GM19240 (cell line): Measurements from ENCODE around the gene TNS3.

Source experiments
- DNase-seq: peaks from one replicate; pipeline ENCODE4 v3.0.0; 2011; ENCODE audit warnings: low spot score; ENCODE audit not compliant: insufficient read length

TNS3 gene

DNA sequence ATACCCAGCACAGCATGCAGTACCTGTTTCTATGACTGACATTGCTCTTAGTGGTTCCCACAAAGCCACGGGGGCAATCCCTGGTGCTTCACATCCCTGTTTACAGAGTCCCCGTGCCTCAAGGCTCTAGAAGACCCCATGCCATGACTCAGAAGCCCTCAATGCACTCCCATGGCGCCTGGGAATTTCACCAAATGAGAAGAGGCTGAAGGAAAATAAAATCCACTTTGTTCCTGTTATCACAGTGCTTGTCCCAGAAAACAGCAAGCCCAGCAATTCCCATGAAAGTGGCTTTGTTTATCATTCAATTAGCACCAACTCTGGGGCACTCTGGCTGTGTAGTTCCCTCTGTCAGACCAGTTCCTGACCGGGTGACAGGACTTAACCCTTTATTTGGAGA, 268.3 kb downstream of the TNS3 start:
- no peak for DNase-seq

DNA sequence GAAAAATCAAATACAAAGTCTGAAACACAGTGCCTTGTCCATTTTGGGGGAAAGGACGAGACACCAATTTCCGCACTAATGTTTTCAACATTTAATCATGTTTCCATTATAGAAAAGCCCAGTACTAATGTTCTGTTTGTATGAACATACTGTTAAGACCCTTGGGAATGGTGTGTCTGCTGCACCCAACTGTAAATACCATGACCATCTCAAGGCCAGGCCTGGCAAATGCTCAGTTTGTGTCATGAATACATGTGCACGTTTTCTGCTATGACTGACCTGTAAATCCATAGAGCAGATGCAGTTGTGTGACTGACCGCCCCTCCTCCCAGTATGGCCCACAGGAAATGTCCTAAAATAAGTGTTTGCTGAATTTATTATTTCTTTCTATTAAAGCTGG, 270.0 kb downstream of the TNS3 start:
- DNase-seq, result no peak

DNA sequence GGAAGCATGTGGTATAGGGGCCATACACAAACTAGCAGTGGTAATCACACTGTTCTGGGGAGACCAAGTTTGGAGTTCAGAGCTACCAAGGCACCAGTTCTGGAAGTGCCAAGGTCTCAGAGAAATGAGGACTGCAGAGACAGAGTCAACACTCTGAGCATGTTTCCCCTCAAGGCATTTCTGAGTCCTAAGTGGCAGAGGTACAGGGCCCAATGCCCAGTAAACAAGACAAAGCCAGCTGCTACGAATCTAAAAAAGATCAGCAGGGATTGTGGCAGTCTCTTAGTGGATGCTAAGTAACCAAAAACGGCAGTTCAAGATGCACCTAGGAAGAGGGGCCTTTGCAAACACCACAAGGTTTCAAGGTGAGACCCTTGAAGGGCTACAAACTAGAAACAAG, 271.9 kb downstream of the TNS3 start:
- DNase-seq, result no peak

DNA sequence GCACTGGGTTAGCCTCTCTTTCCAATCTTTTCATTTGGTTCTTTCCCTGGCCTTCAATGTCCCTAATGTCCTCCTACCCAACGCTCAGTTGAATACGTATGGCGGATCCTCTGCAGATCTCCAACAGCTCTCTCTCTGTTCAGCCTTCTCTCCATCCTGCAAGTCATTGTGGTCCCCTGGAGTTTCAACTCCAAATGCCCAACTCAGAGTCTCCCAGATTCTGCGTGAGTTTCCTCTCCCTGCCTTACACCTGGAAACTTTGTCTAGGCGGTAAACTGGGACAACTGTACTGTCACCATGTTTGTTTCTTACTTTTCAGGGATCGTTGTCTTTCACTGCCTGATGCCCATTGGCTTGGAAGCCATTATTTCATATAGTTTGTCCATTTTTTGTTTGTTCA, 273.1 kb downstream of the TNS3 start:
- no peak for DNase-seq

DNA sequence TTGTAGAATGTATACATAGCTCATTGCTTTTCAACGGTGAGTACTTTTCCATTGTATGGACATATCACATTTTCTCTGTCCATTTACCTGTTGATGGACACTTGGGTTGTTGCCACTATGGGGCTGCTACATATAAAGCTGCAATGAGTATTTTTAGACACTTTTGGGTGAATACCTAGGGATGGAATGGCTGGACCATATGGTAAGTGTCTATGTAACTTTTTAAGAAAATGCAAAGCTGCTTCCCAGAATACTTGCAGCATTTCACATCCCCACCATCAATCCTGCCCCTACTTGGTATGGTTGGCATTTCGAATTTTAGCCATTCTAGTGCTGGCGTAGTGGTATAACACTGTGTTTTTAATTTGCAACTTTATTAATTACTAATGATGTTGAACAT, 274.6 kb downstream of the TNS3 start:
- no peak for DNase-seq

DNA sequence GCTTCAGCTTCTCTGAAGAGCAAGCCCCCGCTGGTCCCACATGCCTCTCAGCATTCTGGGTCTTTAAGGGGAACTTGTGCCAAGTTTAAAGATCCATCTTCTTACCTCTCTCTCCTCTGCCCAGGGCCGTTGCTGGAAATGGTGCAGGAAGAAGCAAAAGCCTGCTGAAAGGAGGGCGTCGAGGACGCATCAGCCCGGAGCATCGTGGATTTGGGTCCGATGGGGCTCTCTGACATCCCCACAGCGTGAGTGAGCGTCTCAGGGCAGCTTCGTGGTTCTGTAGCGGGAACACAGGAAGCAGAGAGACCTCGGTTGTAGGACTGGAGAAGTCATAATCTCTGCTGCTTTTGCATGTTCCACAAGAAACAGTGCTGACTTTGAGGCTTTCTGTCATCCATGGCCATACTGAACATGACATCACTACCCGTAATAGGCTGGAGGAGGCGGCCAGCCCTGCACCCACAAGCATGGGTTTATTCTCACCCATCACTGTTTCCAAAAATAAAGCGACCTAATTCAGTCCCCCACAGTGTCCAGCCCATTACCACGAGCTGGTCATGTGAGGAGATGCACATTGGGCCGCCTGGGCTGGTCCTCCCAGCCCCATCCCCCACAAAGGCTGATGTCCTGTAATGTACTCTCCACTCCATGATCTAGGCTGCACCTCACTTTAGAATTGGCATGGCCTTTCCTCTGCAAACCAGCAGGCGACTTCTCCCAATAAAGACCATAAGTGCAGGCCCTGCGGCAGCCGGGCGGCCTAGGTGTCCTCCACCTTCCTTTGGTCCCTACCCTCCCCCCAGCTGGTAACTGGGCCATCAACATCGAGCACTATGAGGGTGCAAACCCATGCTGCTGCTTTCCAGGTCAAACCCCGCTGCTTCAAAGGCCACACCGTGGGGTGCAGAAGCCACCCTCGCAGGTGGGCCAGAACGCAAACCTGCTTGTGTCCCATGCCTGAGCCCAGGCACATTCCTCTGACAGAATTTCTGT, 276.9 kb downstream of the TNS3 start:
- no peak for DNase-seq

DNA sequence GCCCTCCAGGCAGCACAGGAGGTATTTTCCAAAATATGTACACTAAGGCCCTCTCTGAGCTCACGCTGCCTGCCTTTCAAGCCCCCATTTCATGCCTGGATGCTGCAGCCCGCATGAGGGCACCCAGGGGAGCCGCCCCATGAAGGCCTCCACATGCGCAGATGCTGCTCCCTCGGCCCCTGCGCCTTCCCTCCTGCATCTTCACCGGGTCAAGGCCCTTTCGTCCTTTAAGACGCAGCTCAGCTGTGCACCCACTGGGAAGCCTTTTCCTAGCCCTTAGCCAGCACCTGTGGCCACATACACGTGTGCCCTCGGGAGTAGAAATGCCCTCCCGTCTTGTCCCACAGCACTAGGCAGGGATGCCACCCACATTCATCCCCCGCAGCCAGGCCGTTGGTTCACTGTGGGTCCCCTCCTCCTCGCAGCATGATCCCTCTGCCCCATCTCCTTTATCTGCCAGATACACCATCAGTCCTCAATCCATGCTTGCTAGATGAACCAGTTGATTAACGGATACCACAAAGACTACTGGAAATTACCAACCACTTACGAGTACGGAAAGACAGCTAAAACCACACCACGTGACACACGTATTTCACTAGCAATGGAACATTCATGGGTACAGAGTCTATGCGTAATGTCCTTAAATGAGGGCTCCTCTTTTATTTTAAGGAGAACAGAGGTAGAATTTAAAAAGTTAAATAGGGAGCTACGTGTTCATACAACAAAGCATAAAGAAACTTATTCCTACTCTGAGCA, 278.0 kb downstream of the TNS3 start:
- DNase-seq, result no peak

DNA sequence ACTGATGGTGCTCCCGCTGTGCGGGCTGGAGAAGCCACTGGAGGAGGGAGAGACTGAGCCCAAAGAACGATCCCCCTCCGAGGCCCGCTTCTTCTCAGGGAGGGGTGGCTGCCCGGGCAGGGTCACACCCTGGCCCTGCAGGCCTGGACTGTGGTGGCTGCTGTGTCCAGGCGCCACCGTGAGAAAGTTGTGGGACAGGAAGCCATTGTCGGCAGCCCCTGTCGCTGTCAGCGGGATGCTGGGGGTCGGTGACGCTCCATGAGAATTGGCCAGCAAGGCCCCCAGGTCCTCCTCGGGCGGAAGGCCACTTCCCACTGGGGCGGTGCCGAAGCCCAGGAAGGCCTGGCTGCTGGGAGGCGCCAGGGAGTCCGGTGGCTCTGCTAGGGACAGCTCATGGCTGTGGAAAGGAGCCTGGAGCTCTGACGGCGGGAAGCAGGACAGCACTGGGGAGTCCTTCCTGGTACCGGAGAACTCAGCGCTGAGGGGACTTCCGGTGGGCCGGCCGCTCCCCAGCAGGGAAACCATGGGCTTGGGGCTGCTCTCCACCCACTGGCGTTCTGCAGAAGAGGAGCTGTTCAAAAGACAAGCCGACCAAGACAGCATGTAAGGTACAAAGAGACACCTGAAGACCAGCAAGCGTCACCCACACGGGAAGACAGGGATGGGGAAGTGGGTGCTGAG, 278.8 kb downstream of the TNS3 start:
- DNase-seq, result no peak

DNA sequence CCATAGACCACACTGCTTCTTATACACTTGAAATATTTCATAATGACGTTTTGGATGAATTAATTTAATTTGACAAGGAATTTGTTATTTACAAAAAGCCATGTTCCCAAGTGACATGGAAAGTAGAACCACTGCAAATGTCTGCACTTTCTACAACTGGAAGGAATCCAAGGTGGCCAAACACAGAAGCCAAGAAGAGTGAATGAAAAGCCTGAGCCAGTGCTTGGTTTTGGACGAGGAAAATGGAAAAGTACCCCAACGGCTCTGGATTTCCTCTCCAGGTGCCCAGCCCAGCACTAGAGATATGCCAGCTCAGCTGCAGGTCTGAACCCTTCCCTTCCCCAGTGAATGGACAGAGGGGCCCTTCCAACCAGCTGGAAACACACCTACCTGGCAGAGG, 279.4 kb downstream of the TNS3 start:
- DNase-seq, result no peak

DNA sequence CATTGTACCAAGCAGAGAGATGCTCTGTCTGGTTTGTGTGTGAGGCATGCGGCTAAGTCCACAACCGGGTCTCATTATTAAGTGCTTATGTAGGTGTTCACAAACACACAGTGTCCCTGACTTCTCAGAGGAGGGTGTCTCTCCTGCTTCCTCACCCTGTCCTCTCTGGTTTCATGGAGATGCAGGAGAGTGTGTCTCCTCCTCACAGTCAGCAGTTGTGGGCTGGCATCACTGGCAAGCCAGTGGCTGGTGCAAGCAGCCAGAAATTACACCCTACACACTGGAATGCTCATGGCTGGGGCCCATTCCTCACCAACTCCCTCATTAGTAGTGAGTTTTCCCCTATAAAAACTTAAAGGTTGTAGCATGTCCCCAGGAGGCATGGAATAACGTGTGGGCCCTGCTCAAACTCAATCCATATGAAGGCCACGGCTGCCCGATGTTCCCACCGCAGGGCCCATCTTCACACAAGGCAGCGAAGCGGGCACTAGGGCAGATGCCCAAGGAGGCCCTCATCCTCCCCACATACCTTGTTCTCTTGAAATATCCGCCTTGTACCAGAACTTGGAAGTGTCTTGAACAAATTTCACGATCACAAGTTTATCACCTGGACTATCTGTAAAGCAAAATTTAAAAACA, 280.1 kb downstream of the TNS3 start:
- DNase-seq, result no peak

DNA sequence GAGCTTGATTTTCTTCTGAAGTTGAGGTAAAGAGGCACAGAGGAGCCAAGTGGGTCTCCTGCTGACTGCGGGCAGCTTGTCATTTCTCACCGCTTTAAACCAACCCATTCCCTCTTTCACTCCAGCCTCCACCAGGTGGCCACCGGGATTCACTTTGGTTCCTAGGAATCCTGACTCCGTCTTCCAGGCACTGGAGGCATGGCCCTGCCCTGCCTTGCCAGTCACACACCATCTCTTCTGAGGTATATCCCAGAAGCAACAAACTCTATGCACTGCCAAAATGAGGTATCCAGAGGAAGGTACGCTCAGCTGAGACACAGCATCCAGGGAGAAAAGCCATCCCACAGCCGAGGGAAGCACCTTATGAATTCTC, 280.8 kb downstream of the TNS3 start:
- no peak for DNase-seq

DNA sequence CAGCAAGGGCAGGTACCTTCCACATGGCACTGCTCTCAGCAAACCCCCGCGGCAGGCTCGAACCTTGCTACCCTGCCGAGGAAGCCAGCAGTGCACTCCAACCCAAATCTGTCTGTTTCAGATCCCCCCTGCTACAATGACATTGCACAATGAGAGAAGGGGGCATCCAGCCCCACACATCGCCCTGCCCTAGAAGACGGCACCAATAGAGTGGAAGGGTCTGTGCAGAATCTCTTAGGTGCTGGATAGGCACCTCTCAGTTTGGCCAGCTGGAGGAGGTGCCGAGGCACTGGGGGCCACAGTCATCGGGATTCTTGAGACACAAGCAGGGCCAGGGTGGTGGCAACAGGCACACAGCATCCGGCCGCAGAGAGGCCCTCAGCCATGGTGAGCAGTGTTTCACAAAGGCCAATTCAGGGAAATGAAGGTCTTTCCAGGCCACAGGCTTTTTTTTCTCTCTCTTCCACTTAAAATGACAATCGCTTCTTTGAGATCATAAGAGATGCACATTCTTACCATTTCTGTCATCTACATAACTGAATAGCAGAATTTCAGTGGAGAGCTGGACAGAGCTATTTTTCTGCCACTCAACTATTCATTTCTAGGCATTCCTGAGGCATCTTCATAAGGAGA, 281.3 kb downstream of the TNS3 start:
- no peak for DNase-seq

DNA sequence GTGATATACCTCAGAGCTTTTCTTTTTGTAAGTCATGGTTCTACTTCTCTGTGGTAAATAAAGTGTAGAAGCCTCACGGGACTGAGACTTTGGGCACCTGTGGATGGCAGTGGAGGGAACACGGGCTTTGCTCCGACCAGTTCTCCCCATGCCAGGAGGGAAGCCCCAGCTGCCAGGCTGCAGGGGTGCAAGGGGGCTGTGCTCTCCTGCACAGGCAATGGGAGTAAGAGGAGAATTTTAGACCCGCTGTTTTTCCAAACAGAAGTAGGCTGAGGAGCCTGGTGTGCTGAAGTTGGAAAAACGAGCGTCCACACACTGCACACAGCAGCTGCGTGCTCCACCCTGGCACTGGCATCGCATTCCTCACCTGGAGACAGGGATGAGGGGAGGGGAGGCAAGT, 282.4 kb downstream of the TNS3 start:
- DNase-seq, result no peak

DNA sequence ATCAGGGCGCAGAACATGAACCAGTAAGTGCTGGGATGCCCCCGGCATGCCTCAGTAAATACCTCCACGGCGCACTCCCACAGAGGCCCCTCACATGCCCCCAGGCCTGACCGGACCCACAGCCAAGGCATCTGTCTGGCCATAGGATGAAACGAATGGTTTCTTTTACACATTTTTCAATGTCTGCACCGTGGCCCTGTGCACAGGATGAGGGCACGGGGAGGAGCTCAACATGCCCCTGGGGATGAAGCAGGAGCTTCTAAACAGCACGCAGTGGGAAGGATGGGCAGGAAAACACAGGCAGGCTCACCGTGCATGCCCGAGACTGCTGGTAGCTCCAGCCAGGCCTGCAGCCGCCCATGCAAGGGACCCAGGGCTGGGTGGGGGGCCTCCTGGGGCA, 283.3 kb downstream of the TNS3 start:
- DNase-seq, result no peak

DNA sequence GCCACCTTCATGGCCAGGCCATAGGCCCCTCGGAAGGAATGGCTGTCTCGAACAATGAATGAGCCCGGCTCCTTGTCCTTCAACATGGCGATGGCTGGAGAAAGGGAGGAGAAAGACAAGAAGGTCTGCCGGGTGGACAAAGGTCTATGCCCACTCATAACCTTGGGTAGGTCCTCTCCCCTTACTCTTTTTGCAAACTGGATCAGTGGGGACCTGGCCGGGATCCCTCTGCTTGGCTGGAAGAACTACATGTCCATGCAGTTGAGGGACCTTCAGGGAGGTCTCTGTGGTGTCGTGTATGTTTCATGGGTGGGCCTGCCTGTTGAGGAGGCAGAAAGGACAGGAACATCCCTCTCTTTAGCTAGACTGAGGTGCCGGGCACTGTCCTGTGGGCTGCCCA, 284.8 kb downstream of the TNS3 start:
- DNase-seq, result no peak

DNA sequence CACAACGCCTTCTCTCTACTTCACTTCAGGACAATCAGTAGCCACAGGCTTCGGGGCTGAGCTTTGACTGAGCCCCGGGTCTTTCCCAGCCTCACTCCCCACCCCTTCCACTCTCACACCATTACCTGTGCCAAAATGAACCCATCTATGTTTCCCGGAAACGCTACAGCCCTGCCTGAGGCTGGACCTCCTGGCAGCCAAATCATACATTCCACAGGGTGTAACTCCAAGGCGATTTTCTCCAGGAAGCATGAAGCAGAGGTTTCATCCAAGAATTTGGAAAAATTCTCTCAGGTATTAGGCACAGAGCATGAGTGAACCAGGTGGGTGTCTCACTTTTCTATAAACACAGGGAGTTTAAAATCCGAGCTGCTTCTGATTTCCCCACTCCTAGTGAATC, 286.3 kb downstream of the TNS3 start:
- no peak for DNase-seq

DNA sequence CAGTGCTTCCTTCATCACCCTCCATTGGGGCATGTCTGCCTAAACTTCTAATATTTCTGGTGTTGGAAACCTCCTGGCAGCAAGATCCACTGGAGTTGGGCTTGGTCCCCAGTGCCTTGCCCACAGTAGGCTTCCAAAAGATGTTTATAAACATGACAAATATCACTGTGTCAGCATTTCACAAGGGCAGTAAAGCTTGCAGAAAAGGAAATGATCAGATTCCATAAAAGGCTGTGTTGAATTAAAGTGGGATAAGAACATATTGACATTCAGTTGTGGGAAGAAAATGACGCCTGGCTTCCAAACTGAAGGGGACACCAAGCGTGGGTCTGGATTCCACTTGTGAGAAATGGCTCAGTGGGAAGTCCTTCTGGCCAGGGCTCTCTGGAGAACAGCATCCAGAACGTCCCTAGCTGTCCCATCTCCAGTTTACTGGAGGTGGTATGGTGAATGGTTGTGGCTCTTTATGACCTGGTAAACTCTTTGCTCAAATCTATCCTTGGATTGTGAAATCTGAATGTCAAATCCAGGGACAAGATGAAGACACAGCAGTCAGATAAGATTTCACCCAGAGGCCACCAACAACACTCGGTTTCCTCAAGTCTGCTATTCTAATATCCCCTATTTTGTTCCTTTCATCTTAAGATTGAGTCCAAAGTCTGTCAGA, 287.2 kb downstream of the TNS3 start:
- no peak for DNase-seq

DNA sequence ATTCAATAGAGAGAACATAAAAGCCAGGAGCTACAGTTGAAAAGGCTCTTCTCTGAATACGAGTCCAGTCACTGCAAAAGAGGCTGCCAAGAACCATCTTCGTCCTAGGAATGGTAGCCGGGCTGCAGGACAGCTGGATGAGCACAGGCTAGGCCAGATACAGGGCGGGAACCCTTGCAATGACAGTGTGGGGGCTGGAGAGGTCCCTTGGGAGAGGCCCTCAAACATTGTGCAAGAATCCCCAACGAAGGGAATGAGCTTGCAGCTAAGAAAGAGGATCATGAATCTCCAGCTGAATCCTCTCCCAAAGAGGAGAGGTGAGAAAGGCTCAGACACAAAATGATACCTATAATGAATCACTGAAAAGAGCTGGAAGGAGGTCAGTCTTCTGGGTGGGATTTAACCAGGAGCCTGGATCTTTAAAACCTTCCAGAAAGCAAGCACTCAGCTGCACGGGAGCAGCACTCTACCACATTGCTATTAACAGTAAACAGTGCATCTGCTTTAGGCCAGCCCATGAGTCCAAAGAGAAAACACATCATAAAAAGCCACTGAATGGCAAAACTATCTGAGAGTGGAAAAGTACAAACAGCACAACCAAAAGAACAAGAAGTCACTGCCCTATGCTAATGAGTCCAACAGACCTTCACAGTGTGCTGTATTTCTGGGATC, 287.9 kb downstream of the TNS3 start:
- DNase-seq, result no peak

DNA sequence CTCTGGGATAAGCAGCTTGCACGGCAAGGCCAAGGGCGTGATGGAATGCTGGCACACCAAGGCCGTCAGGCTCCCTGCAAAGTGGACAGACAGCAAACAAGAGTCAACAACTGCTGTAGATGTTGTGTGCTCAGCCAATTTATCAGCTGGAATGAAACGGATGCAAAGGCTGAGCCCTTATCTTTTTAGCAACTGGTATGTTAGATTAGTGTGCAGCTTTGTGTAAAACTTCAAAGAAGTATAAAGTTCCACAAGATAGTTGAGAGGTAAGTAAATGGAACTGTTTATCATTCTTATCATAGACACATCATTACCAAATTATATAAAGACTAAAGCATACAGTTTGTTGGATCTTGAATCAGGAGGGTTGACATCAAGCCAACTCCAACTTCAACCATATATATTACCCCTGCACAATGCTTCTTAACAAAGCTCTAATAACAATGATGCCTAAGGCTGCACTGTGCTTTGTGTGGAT, 289.0 kb downstream of the TNS3 start:
- DNase-seq, result no peak
